GM21367 (cell line): Measurements from ENCODE around the gene IGFBP2.

Experiments used
- ATAC-seq: cut with Tn5 transposase; IDR thresholded peaks from one replicate; pipeline ENCODE4 v1.9.1; 2021; ENCODE audit not compliant: unreplicated experiment

IGFBP2 gene

GRCh38 chr2:216615298-216616082 is 17.7 kb upstream of the IGFBP2 start:
- no peak for ATAC-seq

GRCh38 chr2:216616083-216616678 is 17.0 kb upstream of the IGFBP2 start:
- no peak for ATAC-seq

- no peak for ATAC-seq
Observed at GRCh38 chr2:216617159-216617815, 15.9 kb upstream of the IGFBP2 start.

GRCh38 chr2:216618785-216619184 is 14.4 kb upstream of the IGFBP2 start:
- ATAC-seq: no peak

GRCh38 chr2:216619411-216620393 is 13.5 kb upstream of the IGFBP2 start:
- no peak for ATAC-seq

- ATAC-seq: no peak
Observed at GRCh38 chr2:216620786-216621185, 12.4 kb upstream of the IGFBP2 start.

GRCh38 chr2:216621292-216621691 is 11.9 kb upstream of the IGFBP2 start:
- no peak for ATAC-seq

- ATAC-seq: no peak
Observed at GRCh38 chr2:216622526-216622925, 10.7 kb upstream of the IGFBP2 start.

GRCh38 chr2:216624251-216624650 is 9.0 kb upstream of the IGFBP2 start:
- ATAC-seq: no peak

- ATAC-seq: no peak
Observed at GRCh38 chr2:216626168-216626874, 6.9 kb upstream of the IGFBP2 start.

GRCh38 chr2:216626875-216627245 is 6.4 kb upstream of the IGFBP2 start:
- ATAC-seq: no peak

GRCh38 chr2:216629784-216630183 is 3.4 kb upstream of the IGFBP2 start:
- ATAC-seq: no peak

- no peak for ATAC-seq
Observed at GRCh38 chr2:216632346-216632951, 771 bp upstream of the IGFBP2 start.

- ATAC-seq: no peak
Observed at GRCh38 chr2:216633616-216634369, 573 bp downstream of the IGFBP2 start.

- ATAC-seq: no peak
Observed at GRCh38 chr2:216634370-216635148, 1.3 kb downstream of the IGFBP2 start.

- no peak for ATAC-seq
Observed at GRCh38 chr2:216635171-216635570, 2.0 kb downstream of the IGFBP2 start.

- ATAC-seq: no peak
Observed at GRCh38 chr2:216635701-216636550, 2.7 kb downstream of the IGFBP2 start.
